B cell (primary cell): Measurements from ENCODE around the gene PSRC1.

Experiments
- CTCF ChIP-seq: fragments of 200-600 bp; IDR thresholded peaks from one replicate; pipeline ENCODE4 v1.8.0; 2022; ENCODE audit warnings: antibody characterized with exemption, mild to moderate bottlenecking
- EZH2 ChIP-seq: IDR thresholded peaks from 2 replicates; pipeline ENCODE4 v1.6.1; 2012; ENCODE audit warnings: borderline replicate concordance, low read depth, mild to moderate bottlenecking, moderate library complexity, low read length; ENCODE audit not compliant: insufficient read depth, poor library complexity, severe bottlenecking

- no peak for TF ChIP-seq CTCF
- TF ChIP-seq EZH2: no peak
Measured at GRCh38 chr1:109292364-109292763, 9.4 kb upstream of the PSRC1 start.
